Bronchial epithelial cell (primary cell): Measurements from ENCODE around the gene RNASEL. TPM values are rescaled to one million over a fixed set of nuclear protein-coding genes. Genes with fewer than 3 reads are reported as not detected.

ENCODE experiments used
- DNase-seq: peaks from one replicate; pipeline ENCODE4 v3.0.0-alpha.2; 2010; ENCODE audit warnings: low read depth
- FAIRE-seq: peaks from 2 replicates; lab custom pipeline; 2011; peaks lifted over from hg19 to GRCh38; lab: Jason Lieb, UNC
- H3K27me3 ChIP-seq: 2 replicates; pipeline ENCODE4 v1.5.1; 2011; ENCODE audit warnings: low read length; ENCODE audit not compliant: control insufficient read depth, insufficient read depth
- H3K36me3 ChIP-seq: 2 replicates; pipeline ENCODE4 v1.5.1; 2011; ENCODE audit warnings: low read length; ENCODE audit not compliant: control insufficient read depth, insufficient read depth
- H3K4me3 ChIP-seq: 2 replicates; pipeline ENCODE4 v1.5.1; 2011; ENCODE audit warnings: mild to moderate bottlenecking, low read depth, low read length, control low read depth
- CTCF ChIP-seq: IDR thresholded peaks from 2 replicates; pipeline ENCODE4 v1.5.1; 2011; ENCODE audit warnings: mild to moderate bottlenecking, moderate library complexity, low read length, control low read depth, inconsistent platforms; ENCODE audit not compliant: insufficient read depth, severe bottlenecking
- total RNA-seq: library from RNA; depleted of rRNA; stranded (reverse); fragments of >200 nt; gene quantifications from 2 replicates; pipeline ENCODE4 v1.2.1, GENCODE V29; 2014

RNASEL gene
- 3.2 and 7.9 TPM in 2 replicates for total RNA-seq

- no peaks in the 10 kb centered on the region for H3K36me3 ChIP-seq
- H3K27me3 ChIP-seq, result no peaks in the 10 kb centered on the region
- DNase-seq (peak; percentile 68), FAIRE-seq (no peak)
- no peak for TF ChIP-seq CTCF
- H3K4me3 ChIP-seq, result peak within 1 kb of the TSS; percentile 63
Observed at GRCh38 chr1:182588500-182589396, at the start of gene RNASEL. TSS of gene RNASEL (minus strand) at chr1:182589256. CDS start at chr1:182586806, 2,450 bp downstream.

GRCh38 chr1:182637769-182638168 is 48.7 kb upstream of the RNASEL start:
- no peaks in the 10 kb centered on the region for H3K27me3 ChIP-seq
- FAIRE-seq (no peak), DNase-seq (no peak)
- no peak for TF ChIP-seq CTCF
- no peaks in the 10 kb centered on the region for H3K36me3 ChIP-seq
- H3K4me3 ChIP-seq, result no peak overlapping the region

GRCh38 chr1:182635871-182636270 is 46.8 kb upstream of the RNASEL start:
- H3K4me3 ChIP-seq, result no peak overlapping the region
- no peaks in the 10 kb centered on the region for H3K27me3 ChIP-seq
- no peak for DNase-seq
- FAIRE-seq, result no peak
- no peak for TF ChIP-seq CTCF
- no peaks in the 10 kb centered on the region for H3K36me3 ChIP-seq

- no peak overlapping the region for H3K4me3 ChIP-seq
- H3K27me3 ChIP-seq, result no peaks in the 10 kb centered on the region
- no peaks in the 10 kb centered on the region for H3K36me3 ChIP-seq
- no peak for TF ChIP-seq CTCF
- no peak for DNase-seq
- peak; percentile 7 for FAIRE-seq
Observed at GRCh38 chr1:182634306-182635072, 45.4 kb upstream of the RNASEL start.

- Histone ChIP-seq H3K4me3 (no peak overlapping the region), H3K36me3 (no peaks in the 10 kb centered on the region), H3K27me3 (no peaks in the 10 kb centered on the region)
- FAIRE-seq (no peak), DNase-seq (no peak)
- TF ChIP-seq CTCF, result no peak
Observed at GRCh38 chr1:182633657-182634281, 44.7 kb upstream of the RNASEL start.
